OCI-LY1 (cell line): ENCODE data around the gene GSDME.

Experiments
- CTCF ChIP-seq: fragments of 200-600 bp; sonication (generic), shearing (Covaris generic); IDR thresholded peaks from 2 replicates; pipeline ENCODE4 v1.5.1; 2017; ENCODE audit warnings: mild to moderate bottlenecking, antibody characterized with exemption, low read length, moderate library complexity, mixed read lengths
- EZH2 ChIP-seq: fragments of 200-600 bp; sonication (generic), shearing (Covaris generic); IDR thresholded peaks from 2 replicates; pipeline ENCODE4 v1.8.0; 2017; ENCODE audit warnings: borderline replicate concordance, mixed run types, mild to moderate bottlenecking, antibody characterized with exemption, low read length, moderate library complexity, mixed read lengths

DNA sequence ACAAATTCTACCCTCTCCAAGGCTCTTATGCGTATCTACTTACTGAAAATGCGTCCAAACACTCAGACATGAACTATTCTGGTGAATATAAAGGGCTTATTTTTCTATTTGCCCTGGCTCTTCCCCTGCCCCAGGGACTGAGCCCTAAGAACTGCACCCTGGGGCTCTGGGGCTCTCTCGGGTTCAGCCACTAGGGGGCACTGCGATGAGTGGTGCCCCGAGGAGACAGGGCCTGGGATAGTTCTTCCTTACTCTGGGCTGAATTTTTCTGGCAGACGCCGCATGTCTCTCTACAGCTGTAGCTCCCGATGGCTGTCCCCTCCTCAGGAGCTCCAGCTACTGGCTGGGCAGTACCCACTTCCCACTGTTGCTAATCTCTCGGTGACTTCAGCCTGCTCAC, 30.8 kb upstream of the GSDME start:
- TF ChIP-seq CTCF (peak; percentile 66), EZH2 (no peak)
